HG03571 (cell line): Measurements from ENCODE around the gene RPL10L.

Experiments
- ATAC-seq: cut with Tn5 transposase; IDR thresholded peaks from one replicate; pipeline ENCODE4 v1.9.1; 2021; ENCODE audit not compliant: unreplicated experiment

The RPL10L gene

GRCh38 chr14:46651526-46652144 is at the start of gene RPL10L:
TSS of gene RPL10L (minus strand) at chr14:46651781. CDS start at chr14:46651736, 45 bp downstream.
- no peak for ATAC-seq

GRCh38 chr14:46691819-46692218 is 40.2 kb upstream of the RPL10L start:
- ATAC-seq: no peak

GRCh38 chr14:46686652-46687051 is 35.1 kb upstream of the RPL10L start:
- no peak for ATAC-seq

GRCh38 chr14:46672128-46672527 is 20.5 kb upstream of the RPL10L start:
- no peak for ATAC-seq

GRCh38 chr14:46663382-46663781 is 11.8 kb upstream of the RPL10L start:
- ATAC-seq: no peak

- no peak for ATAC-seq
Observed at GRCh38 chr14:46661728-46662127, 10.1 kb upstream of the RPL10L start.

- no peak for ATAC-seq
Observed at GRCh38 chr14:46653031-46653755, 1.6 kb upstream of the RPL10L start.

GRCh38 chr14:46646796-46647195 is 4.8 kb downstream of the RPL10L start:
- no peak for ATAC-seq

GRCh38 chr14:46626876-46627275 is 24.7 kb downstream of the RPL10L start:
- ATAC-seq: no peak
